ENCODE data around the gene VPS26A. TPM values are rescaled to one million over a fixed set of nuclear protein-coding genes. Genes with fewer than 3 reads are reported as not detected.

Gene VPS26A
- total RNA-seq, 1 donor from 2014 or later, result 35.4 TPM

DNA sequence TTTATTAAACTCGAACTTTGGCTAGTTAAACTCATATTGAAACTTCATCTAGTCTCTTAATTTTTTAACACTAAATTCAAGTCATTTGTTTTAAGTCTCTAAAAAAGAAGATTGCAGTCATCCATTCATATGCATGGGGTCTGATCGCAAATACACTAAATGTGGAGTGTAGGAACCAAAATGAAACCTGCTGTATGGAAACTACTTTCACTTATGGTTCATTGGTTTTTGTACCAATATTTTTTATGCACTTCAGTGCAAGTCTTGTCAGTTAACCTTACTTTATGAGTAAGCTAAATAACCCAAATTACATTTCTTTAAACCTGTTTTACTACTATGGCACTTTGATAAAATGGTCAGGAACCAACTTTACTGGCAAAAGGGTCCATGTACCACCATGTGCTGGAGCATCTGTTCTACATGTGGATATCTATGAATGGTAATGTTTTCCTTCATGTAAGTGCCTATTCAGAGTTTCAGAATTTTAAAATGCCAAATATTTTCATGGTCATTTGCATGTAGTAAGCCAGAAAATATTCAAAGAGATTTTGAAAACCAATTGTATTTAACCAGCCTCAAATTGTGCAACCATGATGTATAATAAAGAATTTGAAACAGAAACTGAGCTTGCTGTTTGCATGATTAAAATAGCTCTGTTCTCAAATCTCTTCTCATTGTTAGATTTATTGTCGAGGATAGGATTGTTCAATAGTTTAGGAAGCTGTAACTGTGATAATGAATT lies 48.4 kb downstream of the VPS26A start:
- intact Hi-C loops (cut with micrococcal nuclease), result no loop called here

DNA sequence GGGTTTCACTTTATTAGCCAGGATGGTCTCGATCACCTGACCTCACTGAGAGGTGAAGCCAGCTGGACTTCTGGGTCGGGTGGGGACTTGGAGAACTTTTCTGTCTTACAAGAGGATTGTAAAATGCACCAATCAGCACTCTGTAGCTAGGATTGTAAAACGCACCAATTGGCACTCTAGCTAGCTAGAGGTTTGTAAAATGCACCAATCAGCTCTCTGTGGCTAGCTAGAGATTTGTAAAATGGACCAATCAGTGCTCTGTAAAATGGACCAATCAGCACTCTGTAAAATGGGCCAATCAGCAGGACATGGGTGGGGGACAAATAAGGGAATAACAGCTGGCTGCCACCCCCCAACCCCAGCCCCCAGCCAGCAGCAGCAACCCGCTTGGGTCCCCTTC lies 51.3 kb downstream of the VPS26A start:
- intact Hi-C loops (cut with micrococcal nuclease), result loop anchor here (5.0 kb wide), 1 partner anchor 217 kb away; no protein-coding TSS in a partner anchor

DNA sequence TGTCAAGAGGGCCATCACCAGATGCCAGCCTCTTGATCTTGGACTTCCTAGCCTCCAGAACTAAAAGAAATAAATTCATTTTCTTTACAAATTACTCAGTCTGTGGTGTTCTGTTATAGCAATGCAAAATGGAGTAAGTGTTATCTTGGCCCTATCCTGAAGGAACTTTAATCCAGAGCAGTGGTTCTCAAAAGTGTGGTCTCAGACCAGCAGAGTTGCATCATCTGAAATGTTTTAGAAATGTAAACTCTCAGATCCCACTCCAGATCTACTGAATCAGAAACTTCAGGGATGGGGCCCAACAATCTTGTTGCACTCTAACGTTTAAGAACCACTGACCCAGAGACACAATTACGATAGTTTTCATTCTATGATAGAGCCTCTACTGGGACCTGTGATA lies 52.8 kb downstream of the VPS26A start:
- intact Hi-C loops (cut with micrococcal nuclease), result loop anchor here (5.0 kb wide), 1 partner anchor 215 kb away; no protein-coding TSS in a partner anchor

DNA sequence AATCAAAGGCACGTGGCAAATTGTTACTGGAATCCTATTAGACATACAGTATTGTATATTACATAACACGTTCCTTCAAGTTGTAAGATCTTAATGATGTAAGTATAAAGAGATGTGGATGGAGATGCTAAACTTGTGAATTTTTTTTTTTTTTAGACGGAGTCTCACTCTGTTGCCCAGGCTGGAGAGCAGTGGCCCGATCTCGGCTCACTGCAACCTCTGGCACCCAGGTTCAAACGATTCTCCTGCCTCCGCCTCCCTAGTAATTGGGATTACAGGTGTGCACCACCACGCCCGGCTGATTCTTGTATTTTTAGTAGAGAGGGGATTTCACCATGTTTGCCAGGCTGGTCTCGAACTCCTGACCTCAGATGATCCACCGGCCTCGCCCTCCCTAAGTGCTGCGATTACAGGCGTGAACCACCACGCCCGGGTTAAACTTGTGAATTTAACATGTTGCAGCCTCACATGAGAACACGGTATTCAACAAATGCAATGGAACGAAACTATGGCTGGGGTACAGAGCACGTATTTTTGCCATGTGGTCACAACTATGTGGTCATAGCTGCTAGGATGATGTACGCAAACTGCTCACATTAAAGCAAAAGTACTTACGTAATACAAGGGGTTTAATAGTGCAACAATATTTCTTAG lies 55.2 kb downstream of the VPS26A start:
- intact Hi-C loops (cut with micrococcal nuclease), result loop anchor here (5.0 kb wide), 1 partner anchor 213 kb away; no protein-coding TSS in a partner anchor

DNA sequence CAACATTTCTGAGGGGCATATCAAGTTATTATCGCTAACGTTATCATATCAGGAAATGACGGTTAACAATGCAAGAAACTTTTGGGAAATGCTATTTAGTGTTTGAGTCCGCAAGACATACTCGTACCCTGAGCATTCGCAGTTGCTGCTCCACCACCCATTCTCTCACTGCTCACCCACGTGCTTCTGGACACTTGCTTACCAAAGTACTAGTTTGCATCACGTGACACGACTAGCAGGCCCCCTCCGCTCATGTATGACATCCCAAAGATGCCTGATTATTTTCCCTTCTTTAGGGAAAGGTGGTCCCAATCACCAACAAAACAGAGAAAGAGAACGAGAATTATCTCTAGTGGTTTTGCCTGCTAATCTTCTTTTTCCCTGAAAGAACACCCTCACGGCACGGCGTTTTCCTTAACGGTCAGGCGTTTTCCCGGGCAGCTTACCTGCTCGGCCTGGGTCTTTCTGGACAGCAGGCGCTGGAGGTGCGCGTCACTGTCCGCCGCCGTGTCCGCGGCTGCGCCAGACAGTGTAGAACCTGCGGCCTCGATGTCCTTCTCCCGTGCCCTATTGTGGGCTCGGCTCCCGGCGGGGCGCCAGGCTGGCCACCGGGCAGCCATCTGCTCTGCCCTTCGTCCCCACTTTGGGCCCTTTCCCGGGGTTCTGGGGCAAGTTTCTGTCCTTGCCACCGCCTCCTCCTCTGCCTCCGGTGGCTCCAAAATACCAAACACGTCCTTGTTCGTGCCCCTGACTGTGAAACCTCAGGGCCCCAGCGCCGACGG lies 56.0 kb downstream of the VPS26A start, which contains the start of gene SUPV3L1:
SUPV3L1 (plus strand) TSS at position 492 of the 782 bp plus-strand sequence; CDS start at position 550, 58 bp downstream.
- intact Hi-C loops (cut with micrococcal nuclease), result loop anchor here (1.0 to 5.0 kb wide), 7 partner anchors 42 to 228 kb away; partner anchors contain the start of genes DDX21 and SRGN

DNA sequence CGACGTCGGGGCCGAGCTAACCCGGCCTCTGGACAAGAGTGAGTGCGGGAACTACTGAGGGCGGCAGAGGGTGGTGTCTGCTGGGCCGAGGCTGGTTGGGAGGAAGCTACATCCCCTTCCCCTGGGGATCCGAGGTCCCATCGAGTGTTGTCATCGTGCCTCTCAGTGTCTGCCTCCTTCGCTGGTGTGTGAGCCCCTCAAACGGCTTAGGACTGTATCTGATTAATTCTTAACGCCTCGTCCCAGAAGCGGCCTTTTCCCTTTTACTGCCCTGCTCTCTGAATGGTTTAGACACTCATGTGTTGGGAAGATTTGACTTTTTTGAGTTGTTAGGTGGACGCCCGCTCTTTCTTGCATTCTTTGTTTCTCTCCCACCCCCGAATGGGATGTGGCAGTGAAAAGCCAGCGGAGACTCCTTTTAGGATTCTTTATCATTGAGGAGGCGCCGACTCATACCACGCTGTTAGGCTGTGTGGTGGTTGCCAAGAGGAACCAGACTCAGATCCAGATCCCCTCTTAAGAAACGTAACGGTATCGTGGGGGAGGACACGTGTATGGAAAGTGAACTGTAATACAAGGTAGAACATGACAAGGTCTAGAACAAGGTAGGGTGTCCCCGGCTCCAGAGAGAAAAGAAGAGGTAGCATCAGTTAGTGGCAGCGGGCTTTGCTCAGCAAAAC lies 56.7 kb downstream of the VPS26A start:
- intact Hi-C loops (cut with micrococcal nuclease), result loop anchor here (1.0 kb wide), 6 partner anchors 42 to 228 kb away; partner anchors contain the start of genes DDX21 and SRGN

DNA sequence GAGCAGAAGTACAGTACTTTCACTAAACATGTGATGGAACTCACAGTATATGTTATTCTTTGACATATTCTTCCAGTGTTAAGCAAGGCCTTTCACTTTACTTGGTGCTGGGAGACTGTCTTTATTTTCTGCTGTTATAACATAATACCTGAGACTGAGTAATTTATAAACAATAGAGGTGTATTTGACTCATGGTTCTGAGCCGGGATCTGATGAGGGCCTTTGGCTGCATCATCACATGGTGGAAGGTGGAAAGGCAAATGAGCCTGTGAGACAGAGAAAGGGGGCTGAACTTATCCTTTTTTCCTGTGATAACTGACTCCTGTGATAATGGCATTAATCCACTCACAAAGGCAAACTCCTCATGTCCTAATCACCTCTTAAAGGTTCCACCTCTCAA lies 57.5 kb downstream of the VPS26A start:
- intact Hi-C loops (cut with micrococcal nuclease), result no loop called here

DNA sequence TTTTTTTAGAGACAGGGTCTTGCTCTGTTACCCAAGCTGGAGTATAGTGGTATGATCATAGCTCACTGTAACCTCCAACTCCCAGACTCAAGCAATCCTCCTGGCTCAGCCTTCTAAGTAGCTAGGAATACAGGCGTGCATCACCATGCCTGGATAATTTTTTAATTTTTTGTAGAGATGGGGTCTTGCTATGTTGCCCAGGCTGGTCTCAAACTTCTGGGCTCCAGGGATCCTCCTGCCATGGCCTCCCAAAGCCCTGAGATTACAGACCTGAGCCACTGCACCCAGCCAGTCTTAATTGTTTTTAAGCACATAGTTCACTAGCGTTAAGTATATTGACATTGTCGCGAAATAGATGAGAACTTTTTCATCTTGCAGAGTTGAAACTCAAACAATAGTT lies 58.0 kb downstream of the VPS26A start:
- intact Hi-C loops (cut with micrococcal nuclease), result no loop called here

DNA sequence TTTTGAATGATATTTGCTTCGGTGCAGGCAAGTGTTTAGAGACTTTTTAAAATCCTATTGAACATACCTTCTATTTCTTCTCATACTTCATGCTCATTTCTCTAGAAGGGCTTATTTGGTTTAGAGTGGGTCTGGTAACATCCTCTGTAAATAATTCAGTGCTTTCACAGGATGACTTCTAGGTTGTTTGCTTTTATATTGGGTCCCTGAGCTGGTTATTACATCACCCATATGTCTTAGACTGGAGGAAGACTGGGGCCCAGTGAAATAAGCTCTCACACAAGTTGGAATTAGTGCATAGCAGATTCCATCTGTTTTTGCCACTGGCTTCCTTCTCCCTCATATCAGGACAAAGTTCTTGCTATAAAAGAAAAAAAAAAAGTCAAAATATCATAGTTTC lies 62.5 kb downstream of the VPS26A start:
- intact Hi-C loops (cut with micrococcal nuclease), result no loop called here

DNA sequence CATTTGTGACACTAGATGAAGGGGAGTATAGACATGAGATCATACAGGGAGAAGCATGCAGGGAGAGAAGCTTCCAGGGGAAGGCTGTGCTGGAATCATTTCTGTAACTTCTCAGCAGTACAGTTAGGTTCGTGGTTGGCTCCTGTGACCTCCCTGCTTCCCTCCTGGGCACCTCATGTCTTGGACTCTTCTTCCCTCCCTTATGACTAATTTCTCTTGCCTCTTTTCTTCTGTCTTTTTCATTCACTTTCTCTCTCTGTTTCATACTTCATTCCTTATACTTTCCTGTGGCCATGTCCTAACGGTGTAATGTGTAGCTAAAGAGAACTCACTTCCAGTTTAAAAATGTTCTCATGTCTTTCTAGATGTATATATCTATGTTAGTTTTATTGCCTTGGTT lies 77.1 kb downstream of the VPS26A start:
- intact Hi-C loops (cut with micrococcal nuclease), result no loop called here

DNA sequence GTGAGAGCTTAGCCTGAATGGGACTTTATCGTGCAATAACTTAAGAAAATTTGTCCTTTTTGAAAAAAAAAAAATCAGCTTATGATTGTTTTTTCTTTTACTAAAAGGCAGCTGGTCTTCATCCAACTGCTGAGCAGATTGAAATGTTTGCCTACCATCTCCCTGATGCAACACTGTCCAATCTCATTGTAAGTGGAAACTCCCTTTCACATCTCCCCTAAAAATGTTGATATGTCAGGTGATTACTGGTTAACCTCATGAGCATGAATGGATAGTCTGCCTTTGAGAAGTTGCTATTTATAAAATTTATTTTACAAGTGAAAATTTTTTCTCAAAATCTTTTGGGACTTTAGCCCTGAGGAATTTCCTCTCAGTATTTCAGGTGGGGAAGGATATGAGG lies 78.4 kb downstream of the VPS26A start:
- intact Hi-C loops (cut with micrococcal nuclease), result no loop called here

DNA sequence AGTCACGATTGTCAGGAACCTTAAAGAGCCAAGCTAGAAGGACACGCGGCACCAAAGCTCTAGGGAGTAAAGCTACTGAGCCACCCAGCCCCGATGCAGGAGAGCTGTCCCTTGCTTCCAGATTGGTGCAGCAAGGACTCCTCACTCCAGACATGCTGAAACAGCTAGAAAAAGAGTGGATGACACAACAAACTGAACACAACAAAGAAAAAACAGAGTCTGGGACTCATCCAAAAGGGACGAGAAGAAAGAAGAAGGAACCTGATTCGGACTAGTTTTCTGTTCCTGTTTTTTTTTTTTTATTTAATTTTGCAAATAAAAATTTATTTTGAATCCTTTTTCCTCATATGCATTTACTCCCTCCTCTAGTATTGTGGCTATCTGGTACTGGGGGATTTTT lies 84.8 kb downstream of the VPS26A start:
- intact Hi-C loops (cut with micrococcal nuclease), result no loop called here

DNA sequence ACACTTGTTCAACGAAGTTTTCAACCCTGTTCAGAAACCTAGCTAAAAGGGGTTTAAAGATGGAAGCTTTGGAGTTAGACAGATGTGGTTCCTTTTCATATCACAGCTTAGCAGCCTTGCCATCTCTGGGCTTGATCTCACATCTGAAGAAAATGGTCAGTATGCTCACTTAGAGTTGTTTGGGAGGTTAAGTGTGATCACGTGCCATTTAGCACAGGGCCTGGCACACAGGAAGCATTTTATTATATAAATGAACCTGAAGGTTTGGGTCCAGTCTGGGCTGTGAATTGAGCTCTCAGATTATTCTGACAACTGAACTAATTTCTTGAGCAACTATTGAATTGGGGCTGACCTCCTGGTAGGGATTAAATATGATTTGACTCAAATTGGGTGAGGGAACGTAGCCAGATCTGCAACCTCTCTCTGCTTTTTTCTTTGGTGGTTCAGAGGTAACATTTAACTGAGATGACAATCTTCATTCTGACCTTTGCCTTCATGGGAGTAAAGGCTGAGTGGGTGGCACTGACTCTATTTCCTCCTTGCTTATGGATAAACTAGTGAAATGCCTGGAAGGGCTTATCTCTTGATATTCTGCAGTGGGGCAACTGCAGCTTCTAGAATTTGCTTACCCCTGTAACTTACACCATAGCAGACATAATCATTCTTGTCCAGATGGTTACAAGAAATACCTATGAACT lies 86.0 kb downstream of the VPS26A start:
- intact Hi-C loops (cut with micrococcal nuclease), result no loop called here

DNA sequence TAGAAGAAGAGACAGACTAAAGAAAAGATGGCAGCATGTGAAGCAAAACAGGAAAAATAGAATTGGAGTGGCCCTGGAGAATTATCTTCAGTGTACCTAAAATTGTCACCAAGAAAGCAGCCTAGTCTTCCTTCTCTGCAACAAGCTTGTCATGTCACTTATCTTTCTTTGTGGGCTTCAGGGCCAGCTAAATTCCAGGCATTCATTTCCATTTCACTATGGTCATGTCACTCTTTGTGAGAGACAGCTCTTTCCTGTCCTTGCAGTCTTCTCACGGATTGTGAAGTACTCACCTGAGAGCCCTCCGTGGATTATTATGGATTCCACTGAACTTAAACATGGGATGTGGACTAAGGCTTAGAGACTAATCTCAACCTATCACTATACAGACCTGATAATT lies 87.1 kb downstream of the VPS26A start:
- intact Hi-C loops (cut with micrococcal nuclease), result no loop called here

DNA sequence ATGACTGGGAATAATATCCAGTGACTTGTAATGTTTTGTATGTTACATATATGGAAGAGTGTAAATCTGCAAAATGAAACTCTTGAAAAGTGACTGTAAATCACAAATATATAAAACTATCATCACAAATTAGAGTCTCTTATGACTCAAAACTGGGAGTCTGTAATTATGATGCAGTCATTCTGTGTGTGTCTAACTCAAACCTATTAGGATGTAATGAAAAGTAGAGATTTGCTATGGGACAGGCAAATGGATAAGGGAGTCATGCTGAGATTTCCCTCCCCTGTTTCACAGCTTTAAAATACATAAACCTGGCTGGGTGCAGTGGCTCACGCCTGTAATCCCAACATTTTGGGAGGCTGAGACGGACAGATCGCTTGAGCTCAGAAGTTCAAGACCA lies 87.5 kb downstream of the VPS26A start:
- intact Hi-C loops (cut with micrococcal nuclease), result no loop called here

DNA sequence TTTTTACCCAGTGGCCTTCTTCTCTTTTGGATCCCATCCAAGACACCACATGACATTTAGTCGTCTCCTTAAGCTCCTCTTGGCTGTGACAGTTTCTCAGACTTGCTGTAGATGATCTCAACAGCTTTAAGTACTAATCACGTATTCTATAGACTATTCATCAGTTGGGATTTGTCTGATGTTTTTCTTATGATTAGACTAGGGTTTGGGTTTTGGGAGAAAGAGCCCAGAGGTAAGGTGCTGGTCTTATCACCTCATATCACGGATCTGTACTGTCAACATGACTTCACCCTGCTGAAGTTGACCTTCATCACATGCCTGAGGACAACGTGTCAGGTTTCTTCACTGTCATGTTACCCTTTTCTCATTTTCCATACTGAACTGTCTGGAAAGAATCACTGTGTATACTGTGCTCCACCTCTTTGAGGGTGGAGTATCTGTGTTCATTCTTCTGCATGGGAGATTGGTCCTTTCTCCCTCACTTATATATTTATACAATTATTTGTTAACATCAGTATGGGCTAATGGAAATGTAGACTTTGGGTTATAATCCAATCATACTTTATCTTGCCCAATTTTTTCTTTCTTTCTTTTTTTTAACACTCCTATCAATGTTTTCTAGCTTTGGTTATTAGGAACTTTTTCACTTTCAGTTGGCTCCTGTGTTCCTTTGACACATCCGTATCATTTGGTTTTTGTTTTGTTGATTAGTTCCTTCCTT lies 89.8 kb downstream of the VPS26A start:
- intact Hi-C loops (cut with micrococcal nuclease), result no loop called here

DNA sequence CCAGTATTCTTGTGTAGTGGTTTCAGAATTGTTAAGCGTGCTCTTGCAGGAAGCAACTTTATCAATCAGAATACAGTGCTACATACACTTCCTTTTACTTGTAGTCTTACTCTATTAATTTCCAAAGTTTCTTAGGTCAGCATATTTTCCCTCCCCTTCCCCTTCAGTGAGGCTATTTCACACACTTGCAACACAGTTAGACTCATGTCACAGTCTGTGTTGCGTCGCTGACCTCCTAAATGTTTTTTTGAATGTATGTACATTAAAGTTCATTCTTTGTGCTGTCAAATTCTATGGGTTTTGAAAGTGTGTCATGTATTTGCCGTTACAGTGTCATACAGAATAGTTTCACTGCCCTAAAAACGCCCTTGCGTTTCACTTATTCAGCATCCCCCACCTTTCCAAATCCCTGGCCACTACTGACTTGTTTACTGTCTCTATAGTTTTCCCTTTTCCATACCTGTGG lies 90.7 kb downstream of the VPS26A start:
- intact Hi-C loops (cut with micrococcal nuclease), result no loop called here

DNA sequence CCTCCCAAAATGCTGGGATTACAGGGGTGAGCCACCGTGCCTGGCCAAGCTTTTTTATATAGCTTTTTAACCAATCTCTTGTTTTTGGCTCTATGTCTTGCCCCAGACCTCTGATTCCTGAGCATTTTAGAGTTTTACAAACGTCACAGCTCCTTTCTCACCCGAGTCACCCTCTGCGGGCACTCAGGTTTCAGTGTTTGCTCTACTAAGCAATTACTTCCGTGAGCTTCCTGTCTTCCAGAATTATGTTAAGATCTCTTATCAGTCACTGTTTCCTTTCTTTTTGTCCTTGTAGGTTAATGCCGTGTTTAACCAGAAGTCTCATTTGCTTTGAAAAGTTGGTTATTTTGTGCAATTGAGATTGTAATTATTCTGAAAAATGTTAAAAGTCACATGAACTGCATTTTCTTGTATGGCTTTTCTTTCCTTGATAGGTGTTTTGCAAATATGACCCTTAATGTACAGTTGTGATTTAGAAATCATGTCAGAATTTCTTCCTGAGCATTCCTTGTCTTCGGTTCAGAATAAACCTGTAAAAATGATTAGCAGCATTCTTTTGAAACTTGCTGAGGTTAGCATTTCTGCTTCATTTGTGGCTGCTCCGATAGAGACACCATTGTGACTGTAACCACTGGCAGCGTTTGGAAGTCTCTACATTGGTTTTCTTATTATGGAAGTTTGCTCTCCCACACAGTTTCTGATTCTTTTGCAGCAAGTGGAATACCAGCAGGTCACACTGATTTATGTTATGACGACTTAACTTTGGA lies 91.6 kb downstream of the VPS26A start:
- intact Hi-C loops (cut with micrococcal nuclease), result no loop called here

DNA sequence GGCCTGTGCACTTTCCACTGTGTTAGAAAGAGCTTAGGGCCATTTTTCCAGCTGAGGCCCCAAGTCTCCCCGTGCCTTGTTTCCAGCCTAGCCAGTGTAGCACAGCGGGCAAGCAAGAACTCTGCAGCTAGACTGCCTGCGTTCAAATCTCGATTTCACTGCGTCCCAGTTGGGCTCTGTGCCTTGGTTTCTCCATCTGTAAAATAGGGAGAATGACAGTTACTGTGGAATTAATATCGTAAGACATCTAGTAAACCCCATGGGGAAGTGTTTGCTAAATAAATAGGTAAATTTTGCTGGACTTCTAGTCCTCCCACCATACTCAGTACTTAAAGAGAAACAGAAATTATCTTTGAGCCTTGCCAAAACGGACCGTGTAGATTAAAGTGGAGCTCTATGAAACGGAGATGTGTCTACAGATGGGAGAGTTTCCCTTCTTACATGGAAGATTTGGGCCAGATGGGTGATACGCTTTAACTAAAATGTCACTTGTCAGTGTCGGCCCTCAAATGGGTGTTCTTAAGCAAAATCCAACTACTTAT lies 92.7 kb downstream of the VPS26A start:
- intact Hi-C loops (cut with micrococcal nuclease), result no loop called here
